ENCODE data around the gene COL11A1. TPM values are rescaled to one million over a fixed set of nuclear protein-coding genes. Genes with fewer than 3 reads are reported as not detected.

Gene COL11A1
- total and polyA plus RNA-seq, 2 of the 4 experiments (the other 2 are of a cell fraction): 4.6 to 5.2 TPM

DNA sequence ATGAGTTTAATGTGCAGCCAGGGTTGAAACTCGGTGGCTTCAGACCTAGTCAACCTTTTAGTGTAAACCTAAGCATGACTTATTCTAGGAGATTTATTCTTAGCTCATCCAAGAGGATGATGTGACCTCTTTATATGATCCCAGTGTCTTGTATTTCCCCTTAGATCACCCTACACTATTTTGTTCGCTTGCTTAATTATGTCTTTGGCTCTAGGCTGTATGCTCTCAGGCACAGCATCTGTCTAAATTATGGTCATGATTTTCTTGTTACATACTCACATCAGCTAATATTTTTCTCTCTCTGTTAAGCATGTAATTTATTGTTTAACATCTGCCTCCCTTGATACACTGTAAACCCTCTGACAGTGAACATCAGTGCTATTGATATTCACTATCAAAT is 19.1 kb downstream of the COL11A1 start:
- no peak overlapping the region for H2AK9ac ChIP-seq (replicated peaks; ENCODE audit: low read depth, low read length, poor library complexity)
- POLR2A ChIA-PET (ENCODE audit: unreplicated experiment): no interaction called here

More for the DNA sequence above, 19.1 kb downstream of the COL11A1 start:
- in situ Hi-C loops (cut with MboI; ENCODE audit: low sequenced_read_pairs) (no loop called here), dilution Hi-C loops (cut with HindIII; ENCODE audit: low sequenced_read_pairs, unreplicated experiment) (no loop called here), intact Hi-C loops (cut with micrococcal nuclease) (no loop called here)
- H4K5ac ChIP-seq (ENCODE audit: low read depth, low read length): no peak overlapping the region
- H3K79me1 ChIP-seq (ENCODE audit: low read depth in 1 of 2, low read length in 2 of 2): no peaks in the 10 kb centered on the region
- H3K9me3 ChIP-seq (ENCODE audit: control insufficient read depth, insufficient read depth, low read length): no peaks in the 10 kb centered on the region
- H3K9me1 ChIP-seq (ENCODE audit: insufficient read depth, low read length): no peaks in the 10 kb centered on the region
- H3K14ac ChIP-seq (replicated peaks; ENCODE audit: low read depth, low read length): no peak overlapping the region
- no CpG with 5 or more reads among the region's 2 CpGs for WGBS, 2 experiments (ENCODE audit: extremely low coverage in 2 of 2, insufficient read length in 1 of 2)
- TF ChIP-seq, protein P1, sequence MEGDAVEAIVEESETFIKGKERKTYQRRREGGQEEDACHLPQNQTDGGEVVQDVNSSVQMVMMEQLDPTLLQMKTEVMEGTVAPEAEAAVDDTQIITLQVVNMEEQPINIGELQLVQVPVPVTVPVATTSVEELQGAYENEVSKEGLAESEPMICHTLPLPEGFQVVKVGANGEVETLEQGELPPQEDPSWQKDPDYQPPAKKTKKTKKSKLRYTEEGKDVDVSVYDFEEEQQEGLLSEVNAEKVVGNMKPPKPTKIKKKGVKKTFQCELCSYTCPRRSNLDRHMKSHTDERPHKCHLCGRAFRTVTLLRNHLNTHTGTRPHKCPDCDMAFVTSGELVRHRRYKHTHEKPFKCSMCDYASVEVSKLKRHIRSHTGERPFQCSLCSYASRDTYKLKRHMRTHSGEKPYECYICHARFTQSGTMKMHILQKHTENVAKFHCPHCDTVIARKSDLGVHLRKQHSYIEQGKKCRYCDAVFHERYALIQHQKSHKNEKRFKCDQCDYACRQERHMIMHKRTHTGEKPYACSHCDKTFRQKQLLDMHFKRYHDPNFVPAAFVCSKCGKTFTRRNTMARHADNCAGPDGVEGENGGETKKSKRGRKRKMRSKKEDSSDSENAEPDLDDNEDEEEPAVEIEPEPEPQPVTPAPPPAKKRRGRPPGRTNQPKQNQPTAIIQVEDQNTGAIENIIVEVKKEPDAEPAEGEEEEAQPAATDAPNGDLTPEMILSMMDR (conservative IDR thresholded peaks at IDR 0.05; ENCODE audit: low read depth, low read length): no peak
- TF ChIP-seq RCOR1 (IDR thresholded peaks at IDR 0.05; ENCODE audit: insufficient replicate concordance, low read length) (no peak), MXI1 (IDR thresholded peaks at IDR 0.05; ENCODE audit: borderline replicate concordance, low read depth, low read length) (no peak), RFX5 (IDR thresholded peaks at IDR 0.05; ENCODE audit: low read depth, low read length) (no peak), MAZ (IDR thresholded peaks at IDR 0.05; ENCODE audit: borderline replicate concordance, low read depth, low read length) (no peak), CEBPB (IDR thresholded peaks at IDR 0.05; ENCODE audit: low read depth, low read length) (no peak), POLR2A (IDR thresholded peaks at IDR 0.05; ENCODE audit: low read depth, low read length) (no peak), CHD1 (IDR thresholded peaks at IDR 0.05; ENCODE audit: low read depth, low read length) (no peak), BHLHE40 (IDR thresholded peaks at IDR 0.05; ENCODE audit: low read depth, low read length) (no peak)
- TF ChIP-seq, protein P2, sequence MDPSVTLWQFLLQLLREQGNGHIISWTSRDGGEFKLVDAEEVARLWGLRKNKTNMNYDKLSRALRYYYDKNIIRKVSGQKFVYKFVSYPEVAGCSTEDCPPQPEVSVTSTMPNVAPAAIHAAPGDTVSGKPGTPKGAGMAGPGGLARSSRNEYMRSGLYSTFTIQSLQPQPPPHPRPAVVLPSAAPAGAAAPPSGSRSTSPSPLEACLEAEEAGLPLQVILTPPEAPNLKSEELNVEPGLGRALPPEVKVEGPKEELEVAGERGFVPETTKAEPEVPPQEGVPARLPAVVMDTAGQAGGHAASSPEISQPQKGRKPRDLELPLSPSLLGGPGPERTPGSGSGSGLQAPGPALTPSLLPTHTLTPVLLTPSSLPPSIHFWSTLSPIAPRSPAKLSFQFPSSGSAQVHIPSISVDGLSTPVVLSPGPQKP (IDR thresholded peaks at IDR 0.05; ENCODE audit: borderline replicate concordance, low read depth, low read length): no peak
- no peaks in the 10 kb centered on the region for H3K27me3 ChIP-seq (ENCODE audit: control insufficient read depth, insufficient read depth, low read length)
- H4K8ac ChIP-seq (ENCODE audit: low read depth in 2 of 2, low read length in 2 of 2): no peak overlapping the region
- H2BK5ac ChIP-seq (ENCODE audit: low read depth, low read length, poor library complexity, severe bottlenecking): no peak overlapping the region
- H3K18ac ChIP-seq (ENCODE audit: low read depth, low read length): no peak overlapping the region
- no peak overlapping the region for H2AK5ac ChIP-seq (ENCODE audit: low read depth, low read length)
- H2BK120ac ChIP-seq (ENCODE audit: low read depth, low read length): no peak overlapping the region
- no peaks in the 10 kb centered on the region for H3K4me1 ChIP-seq (ENCODE audit: control insufficient read depth, insufficient read depth, low read length)
- H3K56ac ChIP-seq (ENCODE audit: extremely low read depth, insufficient read depth, low read length): no peak overlapping the region
- H3K36me3 ChIP-seq (ENCODE audit: control insufficient read depth, insufficient read depth, low read length): no peaks in the 10 kb centered on the region
- no peak overlapping the region for H3K27ac ChIP-seq (ENCODE audit: insufficient read depth, low read length)
- H4K91ac ChIP-seq (ENCODE audit: insufficient read depth, low read depth, low read length): no peak overlapping the region
- BruUV-seq (replicated peaks): no TSS peak
- no peaks in the 10 kb centered on the region for H4K20me1 ChIP-seq (ENCODE audit: insufficient read depth, low read length)
- H3K9ac ChIP-seq (ENCODE audit: low read depth, low read length): no peak overlapping the region
- DNase-seq (no peak), ATAC-seq (ENCODE audit: low read depth) (no peak)
- H2AFZ ChIP-seq (replicated peaks; ENCODE audit: low read length, poor library complexity): no peak overlapping the region
- H3K4me3 ChIP-seq (ENCODE audit: insufficient read depth, low read depth, low read length): no peak overlapping the region
- H3K4ac ChIP-seq (ENCODE audit: low read depth, low read length): no peak overlapping the region
- no peak overlapping the region for H2BK15ac ChIP-seq (ENCODE audit: low read depth, low read length)
- H3K4me2 ChIP-seq (ENCODE audit: low read depth, low read length): no peak overlapping the region
- H3K23ac ChIP-seq (ENCODE audit: low read depth, low read length): no peak overlapping the region
- no peak overlapping the region for H2BK20ac ChIP-seq (ENCODE audit: low read depth, low read length)
- CTCF ChIA-PET: interaction anchor here (1.0 kb wide), 1 partner anchor 17 kb away, joined by 3 read pairs; no protein-coding TSS in a partner anchor

All from IMR-90 (cell line).